Gastrocnemius medialis (tissue), 4 donors: ENCODE data around the gene UBN1. TPM values are rescaled to one million over a fixed set of nuclear protein-coding genes. Genes with fewer than 3 reads are reported as not detected.

Experiments
- ATAC-seq, 2 donors: fragments of 150-250 bp; one replicate each; pipeline ENCODE4 v1.9.1; 2016
- DNase-seq, 2 donors: peaks; one replicate each; pipeline ENCODE4 v3.0.0-alpha.2; 2019
- H3K27ac ChIP-seq, 4 donors: fragments of 200-600 bp; sonication (generic); 1 replicate in 1 of 4; 2 replicates in 3 of 4; pipeline ENCODE4 v1.5.1; 2016 to 2018; ENCODE audit warnings: mild to moderate bottlenecking in 2 of 4, moderate library complexity in 1 of 4
- H3K27me3 ChIP-seq, 3 donors: fragments of 200-600 bp; sonication (generic) in 2 of 3; 1 replicate in 1 of 3; 2 replicates in 2 of 3; pipeline versions ENCODE4 v1.5.1 to v1.6.0; 2016 to 2019; ENCODE audit warnings: mild to moderate bottlenecking in 1 of 3, moderate library complexity in 1 of 3
- H3K36me3 ChIP-seq, 2 donors: fragments of 200-600 bp; sonication (generic) in 1 of 2; one replicate each; pipeline ENCODE4 v1.5.1; 2017 to 2018
- H3K4me1 ChIP-seq, 2 donors: fragments of 200-600 bp; sonication (generic) in 1 of 2; one replicate each; pipeline ENCODE4 v1.5.1; 2016 to 2017; ENCODE audit warnings: mild to moderate bottlenecking in 2 of 2
- H3K4me3 ChIP-seq, 4 donors: fragments of 200-600 bp; sonication (generic) in 3 of 4; 1 replicate in 1 of 4; 2 replicates in 3 of 4; pipeline ENCODE4 v1.5.1; 2016 to 2019; ENCODE audit warnings: mild to moderate bottlenecking in 2 of 4
- H3K9me3 ChIP-seq, 3 donors: fragments of 200-600 bp; sonication (generic) in 2 of 3; 1 replicate in 1 of 3; 2 replicates in 2 of 3; pipeline ENCODE4 v1.5.1; 2016 to 2019
- POLR2A ChIP-seq, 2 donors: fragments of 450-650 bp; IDR thresholded peaks; one replicate each; pipeline ENCODE4 v1.6.1; 2017; ENCODE audit warnings: antibody characterized with exemption in 2 of 2, mild to moderate bottlenecking in 2 of 2, moderate library complexity in 2 of 2
- in situ Hi-C, 4 donors: fragments of 200-750 bp; cut with MboI; loops; one replicate each; pipeline versions ENCODE4 v1.15.0 to v1.8.0; 2017; ENCODE audit warnings: low sequenced_read_pairs in 4 of 4
- intact Hi-C: fragments of 100-400 bp; cut with DNase I; formaldehyde crosslinking; loops from one replicate; pipeline ENCODE4 v1.15.1; 2023; ENCODE audit warnings: low total_unique reads
- total RNA-seq, 4 donors: library from RNA; depleted of rRNA; stranded (reverse); fragments of >200 nt; gene quantifications; one replicate each; pipeline versions ENCODE4 v1.1.0 to v1.2.3, GENCODE V29; 2016
- TF ChIP-seq, protein P1 (sequence below), 5 experiments: fragments of 450-650 bp in 3 of 5; fragments of 200-600 bp in 2 of 5; sonication (generic) in 2 of 5; IDR thresholded peaks in 4 of 5; conservative IDR thresholded peaks in 1 of 5; 1 replicate in 4 of 5; 2 replicates in 1 of 5; pipeline ENCODE4 v1.5.1; 2016 to 2019; ENCODE audit warnings: antibody characterized with exemption in 5 of 5, mild to moderate bottlenecking in 3 of 5, moderate library complexity in 3 of 5

Gene UBN1
- total RNA-seq, 4 donors from 2014 or later = 25.3 to 33.4 (median 28.2) TPM

DNA sequence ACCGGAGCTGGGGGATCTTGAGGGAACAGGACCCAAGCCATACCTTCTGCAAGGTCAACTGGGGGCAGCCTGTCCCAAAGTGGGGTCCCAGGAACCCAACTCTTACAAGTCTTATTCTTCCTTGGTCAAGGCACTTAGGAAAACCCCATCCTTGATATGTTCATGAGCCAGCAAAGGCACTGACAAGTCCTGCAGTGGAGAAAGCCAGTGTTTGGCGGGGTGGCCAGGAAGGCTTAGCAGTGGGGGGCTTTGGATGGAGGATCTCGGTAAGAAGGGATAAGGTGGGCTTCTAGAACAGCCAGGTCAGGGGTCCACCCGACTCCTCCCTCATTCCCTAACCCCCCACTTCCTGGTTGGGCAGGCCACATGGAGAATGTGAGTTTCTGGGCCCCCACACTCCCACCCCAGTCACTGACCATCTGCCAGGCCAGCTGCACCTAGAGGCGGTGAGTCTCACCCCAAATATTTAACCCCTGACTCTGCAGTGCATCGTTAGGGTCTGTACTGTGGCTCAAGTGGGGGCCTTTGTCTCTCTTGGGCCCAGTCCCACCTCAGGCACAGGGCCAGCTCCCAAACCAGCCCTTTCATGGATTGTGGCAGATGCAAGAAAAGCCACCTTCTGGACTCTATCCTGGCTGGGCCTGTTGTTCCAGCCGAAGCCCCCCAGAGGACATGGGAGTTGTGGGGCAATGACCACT is 67.4 kb downstream of the UBN1 start:
- no peaks in the 10 kb centered on the region for H3K27me3 ChIP-seq
- no peak for DNase-seq
- no peaks in the 10 kb centered on the region for H3K4me1 ChIP-seq
- H3K27ac ChIP-seq = no peak overlapping the region
- intact Hi-C loops = no loop called here
- H3K36me3 ChIP-seq = no peaks in the 10 kb centered on the region
- no peaks in the 10 kb centered on the region for H3K9me3 ChIP-seq
- TF ChIP-seq POLR2A (IDR thresholded peaks at IDR 0.05) = no peak
- TF ChIP-seq, protein P1, sequence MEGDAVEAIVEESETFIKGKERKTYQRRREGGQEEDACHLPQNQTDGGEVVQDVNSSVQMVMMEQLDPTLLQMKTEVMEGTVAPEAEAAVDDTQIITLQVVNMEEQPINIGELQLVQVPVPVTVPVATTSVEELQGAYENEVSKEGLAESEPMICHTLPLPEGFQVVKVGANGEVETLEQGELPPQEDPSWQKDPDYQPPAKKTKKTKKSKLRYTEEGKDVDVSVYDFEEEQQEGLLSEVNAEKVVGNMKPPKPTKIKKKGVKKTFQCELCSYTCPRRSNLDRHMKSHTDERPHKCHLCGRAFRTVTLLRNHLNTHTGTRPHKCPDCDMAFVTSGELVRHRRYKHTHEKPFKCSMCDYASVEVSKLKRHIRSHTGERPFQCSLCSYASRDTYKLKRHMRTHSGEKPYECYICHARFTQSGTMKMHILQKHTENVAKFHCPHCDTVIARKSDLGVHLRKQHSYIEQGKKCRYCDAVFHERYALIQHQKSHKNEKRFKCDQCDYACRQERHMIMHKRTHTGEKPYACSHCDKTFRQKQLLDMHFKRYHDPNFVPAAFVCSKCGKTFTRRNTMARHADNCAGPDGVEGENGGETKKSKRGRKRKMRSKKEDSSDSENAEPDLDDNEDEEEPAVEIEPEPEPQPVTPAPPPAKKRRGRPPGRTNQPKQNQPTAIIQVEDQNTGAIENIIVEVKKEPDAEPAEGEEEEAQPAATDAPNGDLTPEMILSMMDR (IDR thresholded peaks at IDR 0.05 in 4 of 5, conservative IDR thresholded peaks at IDR 0.05 in 1 of 5) = no peak
- in situ Hi-C loops = no loop called here
- ATAC-seq = no peak
- no peak overlapping the region for H3K4me3 ChIP-seq

DNA sequence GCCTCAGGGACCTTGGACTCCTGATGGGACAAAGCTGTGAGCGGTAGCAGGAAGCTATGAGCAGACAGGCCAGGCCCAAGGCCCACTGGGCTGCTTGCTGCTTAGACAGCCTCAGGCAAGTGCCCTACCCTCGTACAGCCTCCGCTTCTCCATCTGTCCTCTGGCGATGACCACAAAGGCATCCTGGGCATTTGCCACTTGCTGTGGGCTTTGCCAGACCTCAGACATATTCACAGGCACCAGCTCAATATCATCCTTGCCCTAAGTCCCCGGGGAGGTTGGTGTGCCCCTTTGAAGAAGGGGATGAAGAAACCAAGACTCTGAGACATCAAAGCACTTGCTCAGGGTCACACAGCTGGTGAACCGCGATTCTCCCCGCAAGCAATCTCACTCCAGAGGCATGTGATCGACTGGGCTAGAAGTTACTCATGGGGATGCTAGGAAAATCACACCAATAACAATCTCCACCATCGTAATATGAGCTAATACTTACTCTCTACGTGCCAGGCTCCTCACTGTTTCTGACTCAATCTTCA is 68.0 kb downstream of the UBN1 start:
- Histone ChIP-seq H3K36me3 (no peaks in the 10 kb centered on the region), H3K27ac (no peak overlapping the region), H3K4me3 (no peak overlapping the region), H3K27me3 (no peaks in the 10 kb centered on the region), H3K4me1 (no peaks in the 10 kb centered on the region), H3K9me3 (no peaks in the 10 kb centered on the region)
- DNase-seq (no peak), ATAC-seq (no peak)
- in situ Hi-C loops = no loop called here
- TF ChIP-seq POLR2A (IDR thresholded peaks at IDR 0.05) = no peak
- TF ChIP-seq, protein P1 (IDR thresholded peaks at IDR 0.05 in 4 of 5, conservative IDR thresholded peaks at IDR 0.05 in 1 of 5) = no peak
- intact Hi-C loops = no loop called here

DNA sequence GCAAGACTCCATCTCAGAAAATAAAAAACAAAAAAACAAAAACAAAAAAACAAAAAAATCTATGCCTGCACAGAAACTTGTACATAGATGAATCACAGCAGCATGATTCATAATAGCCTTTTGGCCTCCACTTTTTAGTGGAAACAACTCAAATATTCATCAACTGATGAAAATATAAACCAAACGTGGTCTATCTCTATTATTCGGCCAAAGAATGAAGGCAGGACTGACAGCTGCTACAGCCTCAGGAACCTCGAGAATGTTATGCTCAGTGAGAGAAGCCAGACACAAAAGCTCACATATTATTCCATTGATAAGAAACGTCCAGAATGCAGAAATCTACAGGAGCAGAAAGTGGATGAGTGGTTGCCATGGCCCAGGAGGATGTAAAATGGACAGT is 69.8 kb downstream of the UBN1 start:
- Histone ChIP-seq H3K9me3 (no peaks in the 10 kb centered on the region), H3K27ac (no peak overlapping the region), H3K4me3 (no peak overlapping the region), H3K27me3 (no peaks in the 10 kb centered on the region), H3K4me1 (no peaks in the 10 kb centered on the region), H3K36me3 (no peaks in the 10 kb centered on the region)
- DNase-seq (no peak), ATAC-seq (no peak)
- no peak for TF ChIP-seq POLR2A (IDR thresholded peaks at IDR 0.05)
- TF ChIP-seq, protein P1 (IDR thresholded peaks at IDR 0.05 in 4 of 5, conservative IDR thresholded peaks at IDR 0.05 in 1 of 5) = no peak
- in situ Hi-C loops = no loop called here
- intact Hi-C loops = no loop called here

DNA sequence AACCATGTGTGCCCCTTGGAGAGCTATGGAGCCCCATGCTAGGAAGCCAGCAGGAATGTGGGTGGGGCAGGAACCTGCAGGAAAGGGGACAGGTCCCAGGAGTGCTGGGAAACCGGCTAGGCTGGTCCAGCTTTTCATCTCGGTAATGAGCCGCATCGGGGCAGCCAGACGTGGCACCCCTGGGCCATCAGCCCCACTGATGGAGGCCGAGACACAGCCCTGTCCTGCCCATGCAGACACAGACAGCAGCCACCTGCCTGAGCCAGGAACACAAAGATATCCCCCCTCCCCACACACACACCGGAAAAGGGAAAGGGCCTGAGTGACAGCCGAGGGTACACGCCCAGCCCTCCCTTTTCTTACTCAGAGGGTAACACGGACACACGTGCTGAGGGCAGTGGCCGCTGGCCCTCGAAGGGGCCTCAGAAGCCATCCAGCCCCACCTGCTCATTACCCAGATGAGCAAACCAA is 71.5 kb downstream of the UBN1 start:
- Histone ChIP-seq H3K4me3 (no peak overlapping the region), H3K36me3 (no peaks in the 10 kb centered on the region), H3K4me1 (no peaks in the 10 kb centered on the region), H3K9me3 (no peaks in the 10 kb centered on the region), H3K27me3 (no peaks in the 10 kb centered on the region), H3K27ac (no peak overlapping the region)
- in situ Hi-C loops = no loop called here
- TF ChIP-seq, protein P1 (IDR thresholded peaks at IDR 0.05 in 4 of 5, conservative IDR thresholded peaks at IDR 0.05 in 1 of 5) = no peak
- no peak for TF ChIP-seq POLR2A (IDR thresholded peaks at IDR 0.05)
- DNase-seq (no peak), ATAC-seq (no peak)
- intact Hi-C loops = no loop called here
